DMS153 treated with DMSO at 0.1 percent for 48 hours (cell line): ENCODE results near the gene THEM5.

Experiments
- DNase-seq: peaks from one replicate; lab custom pipeline; 2025; ENCODE audit not compliant: unreplicated experiment; lab: John Stamatoyannopoulos, UW

THEM5 gene

GRCh38 chr1:151802372-151802771, 51.1 kb downstream of the THEM5 start:
- DNase-seq: no peak

DNA sequence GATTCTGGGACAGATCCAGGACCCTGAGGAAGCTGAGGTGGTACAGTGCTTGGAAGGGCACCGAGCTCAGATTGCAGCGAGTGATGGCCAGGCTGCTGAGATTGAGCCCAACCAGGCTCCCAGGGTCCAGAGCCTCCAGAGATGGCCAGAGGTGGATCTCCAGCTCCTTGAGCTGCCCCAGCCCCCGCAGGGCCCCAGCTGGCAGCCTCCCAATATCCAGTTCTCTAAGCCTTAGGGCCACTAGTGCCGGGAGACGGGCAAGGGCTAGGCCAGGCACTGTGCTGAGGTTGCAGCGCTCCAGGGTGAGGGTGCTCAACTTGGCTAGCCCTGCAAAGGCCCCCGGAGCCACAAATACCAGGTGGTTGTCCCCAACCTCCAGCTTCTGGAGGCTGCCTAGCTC, 51.7 kb downstream of the THEM5 start:
- DNase-seq: no peak

- DNase-seq: no peak
Observed at GRCh38 chr1:151801310-151801820, 52.1 kb downstream of the THEM5 start.

- no peak for DNase-seq
Observed at GRCh38 chr1:151800830-151801229, 52.7 kb downstream of the THEM5 start.

DNA sequence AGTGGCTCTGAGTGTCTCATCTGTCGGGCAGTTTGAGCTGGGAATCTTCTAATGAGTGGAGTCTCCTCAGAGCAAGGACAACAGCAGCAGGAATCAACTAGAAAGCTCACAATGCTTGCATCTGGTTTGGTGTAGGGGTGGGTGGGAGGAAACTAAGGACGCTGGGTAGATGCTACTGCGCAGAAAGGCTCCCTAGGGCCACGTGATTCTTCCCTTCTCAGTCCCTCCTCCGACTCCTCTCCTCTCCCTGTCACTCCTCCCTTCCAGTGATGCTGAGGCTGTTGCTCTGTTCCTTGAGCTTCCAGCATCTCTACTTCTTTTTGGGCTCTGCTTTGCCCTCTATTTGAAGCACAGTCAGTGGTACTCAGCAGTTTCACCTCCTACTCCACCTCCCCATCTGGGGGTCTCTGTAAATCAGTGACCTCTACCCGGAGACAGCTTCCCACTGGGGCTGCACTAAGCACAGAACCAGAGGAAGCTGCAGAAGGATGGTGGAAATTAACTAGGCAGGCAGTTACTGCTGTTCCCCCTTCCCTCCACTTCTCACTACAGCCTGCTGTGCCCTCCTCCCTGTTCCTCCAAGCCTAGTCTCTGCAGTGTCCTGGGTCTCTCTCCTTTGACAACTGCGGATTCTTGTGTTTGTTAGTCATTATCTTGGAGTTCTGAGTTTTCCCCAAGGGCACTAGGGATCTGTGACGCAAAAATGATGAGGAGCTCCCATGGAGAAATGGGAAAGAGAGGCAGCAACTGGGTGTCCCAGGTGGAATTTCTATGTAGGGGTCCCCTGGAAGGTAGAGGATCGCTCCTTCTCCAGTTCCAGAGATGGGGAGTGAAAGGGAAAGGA, 54.1 kb downstream of the THEM5 start:
- DNase-seq: no peak

DNA sequence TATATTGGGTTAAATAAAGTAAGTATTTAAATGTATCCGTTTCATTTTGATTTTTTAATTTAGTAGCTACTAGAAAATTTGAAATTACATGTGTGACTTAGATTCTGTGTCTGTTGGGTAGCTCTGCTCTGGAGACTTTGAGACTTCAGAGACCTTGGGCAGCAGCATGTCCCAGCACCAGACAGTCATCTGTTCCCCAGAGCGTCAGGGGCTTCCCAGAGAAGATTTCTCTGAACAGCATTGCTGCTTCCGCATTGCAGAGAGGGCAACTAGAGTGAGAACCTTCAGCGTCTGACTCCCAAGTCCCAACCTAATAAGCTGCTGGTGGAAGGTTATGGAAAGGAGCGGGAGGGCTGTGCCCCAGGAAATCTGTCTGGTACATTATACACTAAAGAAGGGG, 54.9 kb downstream of the THEM5 start:
- no peak for DNase-seq
